Hematopoietic multipotent progenitor cell treated with erythropoietin and hydrocortisone succinate and interleukin-3 and kit ligand, for 4 days (in vitro differentiated cells): ENCODE results near the gene MBOAT7.
A peak's percentile ranks its signal among the peaks of the same experiment; 100 is the strongest.
"Not testable (repeated sequence)": the region's sequence is repeated elsewhere in the genome, so short reads cannot be mapped to it uniquely, and the experiment has no call there.

Experiments
- DNase-seq: peaks from one replicate; pipeline ENCODE4 v3.0.0-alpha.2; 2015

The MBOAT7 gene

GRCh38 chr19:54189145-54189734 lies at the start of gene MBOAT7:
MBOAT7 (minus strand) TSS chr19:54189580; CDS start chr19:54188508, 1,072 bp downstream.
- DNase-seq = no peak

DNA sequence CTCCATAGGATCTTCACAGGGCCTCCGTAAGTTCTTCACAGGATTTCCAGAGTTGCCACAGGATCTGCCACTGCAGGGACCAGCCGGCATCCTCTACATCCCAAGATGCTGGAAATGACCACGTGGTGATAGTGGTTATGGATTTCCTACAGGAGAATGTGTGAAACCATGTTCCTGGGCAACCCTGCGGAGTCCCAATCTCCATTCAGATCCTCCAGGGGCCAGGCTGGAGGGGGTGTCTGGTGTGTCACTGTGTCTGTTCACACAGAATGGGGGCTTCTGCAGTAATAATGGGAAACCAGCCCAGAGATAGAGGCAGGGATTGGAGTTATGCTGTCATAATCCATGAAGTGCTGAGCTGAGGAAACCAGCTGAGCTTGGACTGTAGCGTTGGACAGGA lies 44.6 kb upstream of the MBOAT7 start:
- DNase-seq = no peak

DNA sequence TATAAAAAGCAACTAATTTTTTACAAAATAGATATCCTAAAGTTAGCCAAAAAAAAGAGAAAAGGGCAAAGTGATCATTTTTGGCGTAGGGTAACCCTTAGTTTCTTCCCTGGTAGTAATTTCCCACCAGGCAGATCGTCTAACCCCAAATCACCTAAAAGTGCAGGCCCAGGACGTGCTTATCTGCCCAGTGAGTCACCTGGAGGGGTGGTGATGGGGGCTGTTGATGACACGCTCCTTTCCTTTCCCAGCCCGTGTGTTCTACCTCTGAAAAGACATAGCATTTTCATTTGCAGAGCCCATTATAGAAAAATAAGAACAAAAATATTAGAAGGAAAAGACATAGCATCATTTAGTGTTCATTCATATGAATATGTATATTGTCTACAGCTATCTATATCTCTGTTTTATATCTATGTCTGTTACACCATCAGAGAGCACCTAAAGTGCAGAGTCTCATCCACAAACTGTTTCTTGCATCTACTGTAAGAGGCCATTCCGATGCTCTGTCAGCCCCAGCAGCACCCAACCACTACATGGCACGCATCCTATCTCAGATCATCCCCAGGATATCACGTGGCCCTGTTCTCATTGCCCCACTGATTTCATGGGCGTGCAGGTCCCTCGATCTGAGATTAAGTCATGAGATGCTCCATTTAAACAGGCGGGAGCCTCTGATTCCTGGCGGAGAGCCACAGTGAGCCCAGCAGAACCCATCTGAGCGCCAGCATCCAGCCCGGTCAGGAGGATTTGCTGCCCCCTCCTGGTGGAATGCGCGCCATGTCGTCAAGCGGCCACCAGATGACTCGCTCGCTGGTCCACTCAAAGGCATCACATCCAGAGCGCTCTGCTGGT lies 41.9 kb upstream of the MBOAT7 start:
- DNase-seq = peak; percentile 90

DNA sequence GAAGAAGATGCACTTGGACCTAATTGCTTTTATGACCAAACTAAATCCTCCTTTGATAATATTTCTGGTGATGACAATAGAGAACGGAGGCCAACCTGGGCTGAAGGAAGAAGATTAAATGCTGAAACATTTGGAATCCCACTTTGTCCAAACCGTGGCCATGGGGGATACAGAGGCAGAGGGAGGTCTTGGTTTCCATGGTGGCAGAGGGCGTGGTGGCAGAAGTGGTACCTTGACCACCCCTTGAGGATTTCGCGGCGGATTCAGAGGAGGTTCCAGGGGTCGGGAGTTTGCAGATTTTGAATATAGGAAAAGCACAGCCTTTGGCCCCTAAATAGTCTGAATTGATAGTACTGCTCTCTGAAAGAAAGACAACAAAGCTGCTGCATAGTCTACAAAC lies 40.7 kb upstream of the MBOAT7 start:
- no peak for DNase-seq

GRCh38 chr19:54229146-54229545 lies 39.8 kb upstream of the MBOAT7 start:
- no peak for DNase-seq

DNA sequence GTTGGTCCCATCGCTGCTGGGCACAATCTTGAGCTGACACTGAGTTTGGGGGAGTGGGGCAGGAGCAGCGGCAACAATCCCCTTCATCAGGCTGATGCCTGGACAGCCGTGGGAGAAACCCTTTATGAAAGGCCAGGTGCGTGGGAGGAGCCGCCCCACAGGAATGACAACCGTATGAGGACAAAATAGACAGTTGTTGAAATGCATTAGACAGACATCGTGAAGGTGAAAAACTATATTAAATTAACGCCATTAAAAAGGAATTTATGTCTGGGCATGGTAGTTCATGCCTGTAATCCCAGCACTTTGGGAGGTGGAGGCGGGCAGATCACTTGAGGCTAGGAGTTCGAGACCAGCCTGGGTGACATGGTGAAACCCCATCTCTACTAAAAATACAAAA lies 35.2 kb upstream of the MBOAT7 start:
- not testable (repeated sequence) for DNase-seq

DNA sequence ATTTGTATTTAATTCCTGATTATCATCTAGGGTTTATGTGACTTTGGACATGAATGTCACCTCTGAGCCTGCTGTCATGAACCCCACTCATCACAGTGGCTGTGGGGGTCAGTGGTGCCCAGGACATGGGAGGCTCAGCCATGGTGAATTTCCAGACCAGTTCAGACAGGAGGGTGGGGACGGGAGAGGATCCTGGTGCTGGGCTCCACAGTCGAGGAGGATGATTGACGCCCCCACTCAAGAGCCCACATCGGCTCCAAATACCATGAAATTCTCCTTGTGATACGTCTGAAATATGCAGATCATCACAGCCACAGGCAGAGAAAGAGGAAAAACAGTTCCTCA lies 34.5 kb upstream of the MBOAT7 start:
- not testable (repeated sequence) for DNase-seq

DNA sequence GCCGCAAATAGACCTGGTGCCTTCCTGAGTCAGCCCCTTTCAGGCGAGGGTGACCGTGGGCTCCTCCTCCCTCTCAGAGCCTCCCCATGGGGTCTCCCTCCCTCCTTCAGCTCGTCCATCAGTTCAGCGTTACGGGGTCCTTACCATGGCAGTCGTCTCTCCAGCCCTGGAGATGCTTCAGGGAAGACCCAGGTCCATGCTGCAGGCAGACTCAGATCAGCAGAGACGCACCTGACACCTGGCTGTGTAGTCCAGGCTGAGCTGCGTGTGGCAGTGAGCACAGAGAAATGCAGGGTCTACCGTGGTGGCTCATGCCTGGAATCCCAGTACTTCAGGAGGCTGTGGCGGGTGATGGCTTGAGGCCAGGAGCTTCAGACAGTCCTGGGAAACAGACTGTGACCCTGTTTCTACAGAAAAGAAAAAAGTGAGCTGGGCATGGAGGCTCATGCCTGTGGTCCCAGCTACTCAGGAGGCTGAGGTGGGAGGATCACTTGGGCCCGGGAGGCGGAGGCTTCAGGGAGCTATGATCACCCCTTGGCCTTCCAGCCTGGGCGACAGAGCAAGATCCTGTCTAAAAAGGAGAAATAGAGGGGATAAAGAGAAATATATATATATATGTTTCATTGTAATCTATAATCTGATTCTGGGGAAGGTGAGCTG lies 34.0 kb upstream of the MBOAT7 start:
- not testable (repeated sequence) for DNase-seq

DNA sequence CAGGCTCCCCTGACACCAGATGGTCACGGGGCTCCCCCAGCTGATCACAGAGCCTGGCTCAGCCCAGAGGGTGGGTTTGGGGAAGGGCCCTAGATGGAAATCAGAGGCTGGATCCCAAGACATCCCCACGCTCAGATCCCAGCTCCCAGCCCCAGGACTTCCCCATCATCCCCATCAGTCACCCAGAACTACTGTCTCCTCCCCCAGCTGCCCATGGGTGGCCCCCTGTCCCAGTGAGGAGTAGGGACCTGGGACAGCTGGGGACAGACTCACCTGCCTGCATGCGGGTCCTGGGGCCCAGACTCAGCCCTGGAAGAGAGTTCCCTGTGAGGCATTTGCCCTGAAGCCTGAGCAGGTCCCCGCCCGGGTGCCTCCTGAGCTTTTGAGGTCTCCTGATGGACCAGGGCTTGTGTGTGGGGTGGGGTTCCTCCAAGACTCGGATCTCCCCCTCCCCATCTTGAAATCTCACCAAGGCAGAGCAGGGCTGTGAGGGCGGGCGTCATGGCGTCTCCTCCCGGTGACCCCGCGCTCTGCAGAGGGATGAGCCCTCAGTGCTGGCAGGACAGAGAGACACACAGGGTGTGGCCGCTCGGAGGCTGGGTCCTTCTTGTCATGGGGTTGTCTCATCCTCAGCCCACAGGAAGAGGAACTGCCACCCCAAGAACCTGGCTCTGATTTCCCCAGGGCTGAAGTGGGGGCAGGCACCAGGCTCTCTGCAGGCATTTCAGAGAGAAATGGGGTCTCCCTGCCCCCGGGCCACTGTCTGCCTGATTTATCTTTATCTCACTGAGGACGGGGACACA lies 33.3 kb upstream of the MBOAT7 start, which contains the start of gene LILRB3:
Gene LILRB3 (minus strand): TSS at position 534 of the 803 bp plus-strand sequence. CDS start 31 bp downstream, at position 503.
- DNase-seq = not testable (repeated sequence)

GRCh38 chr19:54221947-54222346 lies 32.6 kb upstream of the MBOAT7 start:
- not testable (repeated sequence) for DNase-seq

DNA sequence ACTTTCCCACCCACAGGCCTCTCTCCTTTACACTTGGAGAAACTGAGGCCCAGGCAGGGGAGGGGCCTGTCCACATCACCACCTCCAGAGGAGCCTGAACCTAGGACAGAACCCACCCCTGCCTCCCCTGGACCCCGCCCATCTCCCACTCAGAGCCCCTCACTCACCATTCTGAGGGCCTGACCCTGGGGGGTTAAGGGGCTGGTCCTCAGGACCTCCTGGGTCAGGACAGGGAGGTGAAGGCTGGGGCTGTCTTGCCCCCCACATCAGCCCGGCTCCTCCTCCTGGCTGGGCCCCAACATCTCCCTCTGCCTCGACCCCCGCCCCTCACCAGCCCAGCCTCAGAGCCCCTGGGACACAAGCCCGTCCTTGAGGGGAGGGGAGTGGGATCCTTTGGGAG lies 30.3 kb upstream of the MBOAT7 start:
- not testable (repeated sequence) for DNase-seq

DNA sequence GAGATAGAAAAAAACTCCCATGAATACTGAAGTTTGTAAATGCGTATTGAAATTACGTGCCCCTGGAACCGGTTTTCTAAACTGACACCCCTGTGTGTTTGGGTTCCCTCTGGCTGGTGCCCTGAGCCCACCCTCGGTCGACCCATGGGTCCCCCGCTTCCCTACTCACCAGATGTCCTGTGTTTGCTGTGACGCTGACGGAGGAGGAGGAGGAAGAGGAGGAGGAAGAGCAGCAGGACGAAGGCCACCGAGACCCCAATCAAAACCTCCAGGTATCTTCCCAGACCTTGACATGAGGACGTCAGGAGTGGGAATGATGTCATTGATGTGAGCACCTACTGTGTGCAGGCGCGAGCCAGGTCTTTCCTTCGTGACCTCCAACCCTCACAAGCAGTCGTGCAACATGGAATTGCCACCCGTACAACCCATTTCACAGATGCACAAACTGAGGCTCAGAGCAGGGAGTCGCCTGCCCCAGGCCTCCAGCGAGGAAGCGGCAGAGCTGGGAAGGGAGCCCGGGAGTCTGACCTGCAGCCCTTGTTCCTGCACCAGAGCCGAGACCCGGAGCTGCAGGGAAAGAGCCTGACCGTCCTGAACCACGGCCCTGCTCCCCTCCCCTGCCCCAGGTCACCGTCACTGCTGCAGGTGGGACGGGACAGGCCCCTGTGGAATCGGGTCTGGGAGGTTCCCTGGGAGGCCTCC lies 29.7 kb upstream of the MBOAT7 start:
- no peak for DNase-seq

DNA sequence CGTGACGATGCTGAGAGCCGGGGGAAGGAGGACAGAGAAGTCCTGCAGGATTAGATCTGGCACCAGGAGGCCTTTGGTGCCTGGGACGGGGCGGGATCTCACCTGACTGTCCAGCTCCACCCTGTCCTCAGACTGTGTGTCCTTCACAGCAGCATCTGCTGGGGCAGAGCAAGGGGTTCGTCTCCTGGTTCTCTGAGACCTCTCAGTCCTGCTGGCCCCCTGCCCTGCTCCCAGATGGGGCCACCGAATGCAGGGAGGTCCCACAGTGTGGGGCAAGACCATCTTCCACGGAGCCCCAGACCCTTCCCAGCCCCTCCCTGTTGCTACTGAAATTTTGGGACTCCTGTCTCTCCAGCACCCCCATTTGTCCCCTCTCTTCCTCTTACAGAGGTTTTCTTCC lies 28.9 kb upstream of the MBOAT7 start:
- DNase-seq = no peak

DNA sequence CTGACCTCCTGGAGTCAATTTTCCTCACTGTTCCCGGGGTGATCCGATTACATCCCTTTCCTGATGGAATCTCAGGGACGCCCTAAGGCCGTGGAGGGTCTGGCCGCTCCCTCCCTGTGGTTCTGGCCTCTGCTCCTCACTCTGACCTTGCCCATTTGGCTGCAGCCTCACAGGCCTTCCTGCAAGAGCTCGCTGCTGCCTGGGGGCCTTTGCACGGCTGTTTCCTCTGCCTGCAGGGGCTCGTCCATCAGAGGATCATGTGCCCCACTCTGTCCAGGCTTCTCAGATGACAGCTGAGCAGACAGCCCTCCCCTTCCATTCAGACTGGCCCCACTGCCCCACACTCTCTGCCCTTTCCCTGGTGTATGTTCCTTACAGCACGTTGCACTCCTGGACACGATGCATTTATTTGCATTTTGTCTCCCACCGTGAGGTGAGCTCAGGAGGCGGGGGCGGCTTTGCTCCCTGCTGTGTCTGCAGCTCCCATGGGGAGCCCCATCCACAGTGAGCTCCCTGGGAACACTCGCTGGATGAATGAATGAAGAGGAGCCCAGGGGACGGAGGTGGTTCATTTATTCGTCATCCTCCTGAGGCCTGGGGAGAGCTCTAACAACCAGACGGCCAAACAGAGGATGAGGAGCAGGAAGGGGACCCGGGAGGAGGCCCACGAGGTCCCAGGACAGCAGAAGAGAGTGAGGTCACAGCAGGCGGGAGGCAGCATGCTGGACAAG lies 28.3 kb upstream of the MBOAT7 start:
- not testable (repeated sequence) for DNase-seq

- no peak for DNase-seq
Measured at GRCh38 chr19:54216869-54217268, 27.5 kb upstream of the MBOAT7 start.

DNA sequence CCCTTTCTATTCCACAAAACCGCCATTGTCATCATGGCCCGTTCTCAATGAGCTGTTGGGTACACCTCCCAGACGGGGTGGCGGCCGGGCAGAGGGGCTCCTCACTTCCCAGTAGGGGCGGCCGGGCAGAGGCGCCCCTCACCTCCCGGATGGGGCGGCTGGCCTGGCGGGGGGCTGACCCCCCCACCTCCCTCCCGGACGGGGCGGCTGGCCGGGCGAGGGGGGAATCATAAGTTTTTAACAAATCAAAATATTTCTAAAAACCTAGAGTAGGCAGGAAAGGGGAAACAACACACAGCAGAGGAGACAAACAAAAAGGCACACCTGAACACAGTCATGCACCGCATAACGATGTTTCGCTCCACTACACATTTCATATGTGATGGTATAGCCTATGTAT lies 25.4 kb upstream of the MBOAT7 start:
- DNase-seq = not testable (repeated sequence)

- not testable (repeated sequence) for DNase-seq
Measured at GRCh38 chr19:54214217-54214616, 24.8 kb upstream of the MBOAT7 start.

GRCh38 chr19:54211235-54211634 lies 21.9 kb upstream of the MBOAT7 start:
- DNase-seq = no peak

GRCh38 chr19:54209811-54210494 lies 20.6 kb upstream of the MBOAT7 start:
- peak; percentile 97 for DNase-seq

DNA sequence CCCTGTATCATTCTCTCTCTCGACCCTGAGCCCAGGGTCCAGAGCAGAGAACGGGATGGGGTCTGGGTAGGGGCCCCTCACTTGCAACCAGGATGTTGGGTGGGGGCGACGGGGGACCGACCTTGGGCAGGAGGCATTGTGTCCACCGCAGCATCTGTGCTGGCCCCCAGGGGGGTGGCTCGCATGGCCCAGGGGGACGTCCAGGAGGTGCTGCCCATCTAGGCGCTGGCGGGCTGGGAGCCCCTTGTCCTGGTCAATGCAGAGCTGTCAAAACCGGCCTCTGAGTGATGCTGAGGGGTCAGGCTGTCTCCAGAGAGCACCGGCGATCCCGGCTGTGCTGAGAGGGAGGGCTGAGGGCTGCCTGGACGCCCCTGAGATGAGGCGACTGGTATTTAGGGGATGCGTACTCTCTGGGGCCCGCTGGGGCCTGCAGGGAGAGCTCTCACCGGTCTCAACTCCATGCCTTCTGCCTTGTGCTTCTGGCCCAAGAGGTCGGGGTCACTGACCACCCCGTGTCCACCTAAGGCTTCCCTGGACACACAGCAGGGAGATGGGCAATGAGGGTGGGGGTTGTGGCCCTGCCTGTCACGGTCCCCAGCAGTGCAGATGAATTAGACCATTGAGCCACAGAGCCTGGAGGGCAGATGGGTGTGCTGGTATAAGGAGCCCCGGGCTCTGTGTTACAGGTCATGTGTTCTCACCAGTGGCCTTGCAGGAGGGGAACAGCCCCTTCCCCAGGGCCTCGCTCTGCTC lies 19.9 kb upstream of the MBOAT7 start:
- DNase-seq = no peak
